Fibroblast of skin of left quadriceps (primary cell): ENCODE data around the gene FSD2.
"Not testable (repeated sequence)": the region's sequence is repeated elsewhere in the genome, so short reads cannot be mapped to it uniquely, and the experiment has no call there.

Source experiments
- DNase-seq, 2 experiments: peaks; one replicate each; pipeline ENCODE4 v3.0.0-alpha.2; 2013; ENCODE audit warnings: low read depth in 2 of 2

FSD2 gene

GRCh38 chr15:82793737-82794136, 12.1 kb downstream of the FSD2 start:
- no peak for DNase-seq

- DNase-seq = no peak
Observed at GRCh38 chr15:82792068-82792467, 13.8 kb downstream of the FSD2 start.

GRCh38 chr15:82790321-82790720, 15.5 kb downstream of the FSD2 start:
- no peak for DNase-seq

GRCh38 chr15:82789491-82789890, 16.4 kb downstream of the FSD2 start:
- DNase-seq = no peak

- DNase-seq = no peak
Observed at GRCh38 chr15:82788496-82788895, 17.4 kb downstream of the FSD2 start.

GRCh38 chr15:82781349-82781748, 24.5 kb downstream of the FSD2 start:
- no peak for DNase-seq

GRCh38 chr15:82778755-82779154, 27.1 kb downstream of the FSD2 start:
- DNase-seq = no peak

- no peak for DNase-seq
Observed at GRCh38 chr15:82774496-82774895, 31.4 kb downstream of the FSD2 start.

- DNase-seq = no peak
Observed at GRCh38 chr15:82771789-82772607, 33.9 kb downstream of the FSD2 start.

- no peak for DNase-seq
Observed at GRCh38 chr15:82768414-82769054, 37.3 kb downstream of the FSD2 start.

GRCh38 chr15:82767163-82767829, 38.6 kb downstream of the FSD2 start:
- no peak for DNase-seq

- DNase-seq = not testable (repeated sequence)
Observed at GRCh38 chr15:82766201-82766600, 39.7 kb downstream of the FSD2 start.

GRCh38 chr15:82764740-82765139, 41.1 kb downstream of the FSD2 start:
- DNase-seq = no peak

- DNase-seq = no peak
Observed at GRCh38 chr15:82764117-82764490, 41.8 kb downstream of the FSD2 start.

- DNase-seq = no peak
Observed at GRCh38 chr15:82763361-82764116, 42.3 kb downstream of the FSD2 start.

GRCh38 chr15:82751308-82751707, 54.6 kb downstream of the FSD2 start:
- DNase-seq = no peak

GRCh38 chr15:82750831-82751180, 55.1 kb downstream of the FSD2 start:
- DNase-seq = no peak

- peak; percentile 83 to 84 for DNase-seq
Observed at GRCh38 chr15:82749951-82750830, 55.7 kb downstream of the FSD2 start.

- DNase-seq = no peak
Observed at GRCh38 chr15:82748315-82748714, 57.6 kb downstream of the FSD2 start.

- DNase-seq = no peak
Observed at GRCh38 chr15:82743810-82744209, 62.1 kb downstream of the FSD2 start.

GRCh38 chr15:82742134-82742533, 63.7 kb downstream of the FSD2 start:
- DNase-seq = no peak
